Fibroblast of mammary gland (primary cell): ENCODE measurements around the gene PLPPR1.

Source experiments
- DNase-seq: peaks from one replicate; pipeline ENCODE4 v3.0.0-alpha.2; 2010; ENCODE audit warnings: low read depth
- H3K4me3 ChIP-seq: 2 replicates; pipeline ENCODE4 v1.5.1; 2011; ENCODE audit warnings: low read depth, mild to moderate bottlenecking, low read length, moderate library complexity; ENCODE audit not compliant: control insufficient read depth
- CTCF ChIP-seq: conservative IDR thresholded peaks from 2 replicates; pipeline ENCODE4 v1.5.1; 2011; ENCODE audit warnings: low read depth, low read length, inconsistent platforms; ENCODE audit not compliant: control insufficient read depth, insufficient read depth

The PLPPR1 gene

DNA sequence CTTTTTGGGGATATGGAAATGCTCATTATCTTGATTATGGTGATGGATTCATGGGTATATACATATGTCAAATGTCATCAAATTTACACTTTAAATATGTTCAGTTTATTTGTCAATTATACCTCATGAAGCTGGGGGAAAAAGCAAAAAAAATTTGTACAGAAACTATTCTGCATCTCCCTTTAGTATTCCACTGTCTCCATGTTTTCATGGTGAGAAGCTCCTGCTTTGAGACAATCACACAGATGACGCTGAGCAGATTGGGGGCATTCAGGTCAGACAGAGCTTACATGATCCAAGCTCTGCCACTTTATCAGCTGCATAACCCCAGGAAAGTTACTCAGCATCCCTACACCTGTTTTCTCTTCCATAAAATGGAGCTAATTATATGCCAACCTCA lies 101.5 kb downstream of the PLPPR1 start:
- H3K4me3 ChIP-seq = no peak overlapping the region
- no peak for TF ChIP-seq CTCF
- DNase-seq = no peak

- H3K4me3 ChIP-seq = no peak overlapping the region
- DNase-seq = no peak
- no peak for TF ChIP-seq CTCF
Observed at GRCh38 chr9:101131326-101131725, 102.8 kb downstream of the PLPPR1 start.

GRCh38 chr9:101132801-101133200 lies 104.3 kb downstream of the PLPPR1 start:
- H3K4me3 ChIP-seq = no peak overlapping the region
- TF ChIP-seq CTCF = no peak
- DNase-seq = no peak

DNA sequence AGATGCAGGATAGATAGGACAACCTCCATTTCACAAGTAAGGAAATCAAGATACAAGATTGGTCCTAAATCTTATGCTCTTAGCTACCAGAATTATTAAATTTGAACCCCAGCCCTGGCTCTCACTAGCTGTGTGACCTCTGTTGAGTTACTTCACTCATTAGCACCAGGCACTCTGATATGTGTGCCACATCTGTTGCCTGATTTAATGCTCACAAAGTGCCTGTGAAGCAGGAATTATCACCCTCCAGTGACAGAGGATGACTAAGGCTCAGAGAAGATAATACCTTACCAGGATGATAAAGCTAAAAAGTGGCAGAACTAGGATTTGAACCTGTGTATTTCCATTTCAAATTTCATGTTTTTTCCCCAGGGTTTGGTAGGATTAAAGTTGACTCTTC lies 110.0 kb downstream of the PLPPR1 start:
- TF ChIP-seq CTCF = no peak
- DNase-seq = no peak

DNA sequence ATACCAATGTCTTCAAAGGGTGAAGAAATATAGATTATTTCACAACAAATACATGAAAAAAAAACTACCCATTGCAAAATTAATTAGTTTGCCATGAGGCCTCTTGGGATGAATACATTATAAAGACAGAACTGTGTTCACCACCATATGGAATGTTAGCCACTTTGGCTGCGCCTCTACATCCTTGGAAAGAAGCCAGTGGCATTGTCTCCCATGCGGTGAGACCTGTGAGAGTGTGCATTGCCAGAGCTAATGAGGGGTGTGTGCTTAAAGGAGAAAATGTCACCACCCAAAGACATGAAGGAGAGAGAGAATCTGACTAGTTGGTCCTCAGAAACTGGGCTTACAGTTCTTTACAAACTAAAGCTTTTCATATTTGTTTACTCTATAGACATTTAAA lies 110.6 kb downstream of the PLPPR1 start:
- no peak for DNase-seq
- TF ChIP-seq CTCF = no peak
- no peak overlapping the region for H3K4me3 ChIP-seq

More for the DNA sequence above, 110.0 kb downstream of the PLPPR1 start:
- H3K4me3 ChIP-seq = no peak overlapping the region

DNA sequence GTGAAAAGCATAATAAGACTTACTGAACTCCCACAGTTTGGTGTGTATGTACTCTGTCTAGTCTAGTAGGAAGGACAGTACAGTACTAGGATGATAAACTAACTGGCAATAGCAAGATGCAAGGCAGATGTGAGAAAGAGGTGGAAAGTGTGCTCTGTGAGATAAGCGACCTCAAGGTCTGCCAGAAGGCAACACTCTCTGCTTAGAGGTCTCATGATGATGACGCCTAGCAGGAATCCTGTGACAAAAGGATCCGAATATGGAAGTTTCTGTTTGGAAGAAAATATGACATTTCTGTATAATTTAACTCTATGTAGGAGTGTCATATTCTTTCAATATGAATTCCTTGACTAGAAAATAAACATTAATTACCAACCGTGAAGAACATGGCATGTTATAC lies 112.2 kb downstream of the PLPPR1 start:
- no peak for TF ChIP-seq CTCF
- H3K4me3 ChIP-seq = no peak overlapping the region
- no peak for DNase-seq

DNA sequence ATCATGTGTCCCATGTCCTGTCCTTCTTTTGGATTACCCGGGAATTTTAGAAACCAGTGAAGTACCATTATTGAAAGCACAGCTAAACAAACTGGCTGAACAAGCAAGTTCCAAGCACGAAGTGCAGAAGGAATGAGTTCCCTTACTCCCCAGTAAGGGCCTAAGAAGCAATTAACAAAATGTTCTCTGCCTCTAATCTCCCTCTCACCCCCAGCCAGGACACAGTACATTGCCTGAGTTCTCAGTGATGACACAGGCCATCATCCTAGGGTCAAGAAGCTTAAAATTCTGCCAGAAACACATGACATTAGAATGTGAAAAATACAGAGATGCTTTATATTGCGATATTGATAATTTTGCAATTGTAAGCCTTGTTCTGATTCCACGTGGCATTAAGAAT lies 118.0 kb downstream of the PLPPR1 start:
- no peak for TF ChIP-seq CTCF
- no peak for DNase-seq
- no peak overlapping the region for H3K4me3 ChIP-seq
